Hematopoietic multipotent progenitor cell treated with erythropoietin and hydrocortisone succinate and interleukin-3 and kit ligand, for 6 days (in vitro differentiated cells): ENCODE data around the gene EIF2D.
"Not testable (repeated sequence)": the region's sequence is repeated elsewhere in the genome, so short reads cannot be mapped to it uniquely, and the experiment has no call there.

Experiments
- DNase-seq: peaks from one replicate; pipeline ENCODE4 v3.0.0-alpha.2; 2015

EIF2D gene

GRCh38 chr1:206612129-206612876 is at the start of gene EIF2D:
TSS of gene EIF2D (minus strand) at chr1:206612465. CDS start at chr1:206612342, 123 bp downstream.
- DNase-seq, result peak; percentile 97

DNA sequence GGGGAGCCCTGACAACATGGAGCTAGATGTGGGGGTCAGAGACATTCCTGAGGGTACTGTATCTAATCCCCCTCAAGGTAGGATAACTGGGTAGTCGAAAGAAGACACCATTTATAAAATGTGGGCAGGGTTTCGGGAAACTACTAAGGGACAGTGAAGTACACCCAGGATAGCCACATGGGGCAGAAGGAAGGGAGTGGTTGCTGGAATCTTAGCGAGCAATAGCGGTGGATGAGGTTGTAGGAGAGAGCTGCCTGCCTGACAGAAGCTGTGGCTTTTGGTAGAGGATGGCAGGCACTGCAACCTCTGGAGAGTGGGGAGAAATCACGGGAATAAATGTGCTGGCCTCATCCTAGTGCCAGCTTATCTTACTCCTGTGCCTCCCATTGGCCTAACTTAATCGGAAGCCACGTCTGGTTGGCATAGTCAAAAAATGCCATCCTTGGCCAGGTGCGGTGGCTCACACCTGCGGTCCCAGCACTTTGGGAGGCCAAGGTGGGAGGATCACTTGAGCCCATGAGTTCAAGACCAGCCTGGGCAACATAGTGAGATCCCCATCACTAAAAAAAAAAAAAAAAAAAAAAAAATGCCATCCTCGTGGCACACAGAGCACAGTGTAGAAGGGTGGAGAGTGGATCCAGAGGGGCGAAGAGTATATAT is 49.0 kb upstream of the EIF2D start:
- DNase-seq, result no peak

DNA sequence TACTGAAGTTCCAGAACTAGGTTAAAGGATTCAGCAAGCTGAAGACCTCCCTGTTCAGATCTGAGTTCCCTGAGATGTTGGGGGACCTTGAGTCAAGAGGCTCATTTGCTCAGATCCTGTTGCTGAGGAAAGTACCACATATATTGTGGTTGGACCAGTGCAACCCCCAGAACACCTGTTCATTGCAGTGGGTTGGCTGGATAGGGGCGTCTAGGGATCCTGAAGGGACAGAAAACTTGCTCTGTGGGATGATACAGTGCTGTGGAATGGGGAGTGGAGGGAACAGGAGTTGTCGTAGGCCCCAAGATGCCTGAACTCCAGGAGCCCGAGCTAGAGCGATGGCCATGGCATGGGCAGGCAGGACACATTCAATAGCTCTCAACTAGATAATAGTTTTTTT is 47.9 kb upstream of the EIF2D start:
- DNase-seq, result peak; percentile 13

DNA sequence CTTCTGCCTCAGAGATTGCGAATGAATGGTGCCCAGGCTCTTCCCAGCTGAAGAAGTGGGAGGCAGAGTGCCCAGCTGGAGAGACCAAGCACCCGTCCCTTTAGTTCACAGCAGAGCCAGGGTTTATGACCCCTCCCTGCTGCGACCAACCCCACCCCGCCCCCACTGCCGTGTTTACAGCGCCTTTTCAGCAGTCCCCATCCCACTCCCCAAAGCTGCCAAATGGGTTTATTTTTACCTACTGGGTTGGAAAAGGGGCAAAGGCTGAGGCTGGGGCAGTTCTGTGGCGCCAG is 46.7 kb upstream of the EIF2D start:
- DNase-seq, result peak; percentile 34

GRCh38 chr1:206658264-206658980 is 46.2 kb upstream of the EIF2D start:
- DNase-seq, result peak; percentile 75

- DNase-seq, result no peak
Observed at GRCh38 chr1:206657751-206658150, 45.5 kb upstream of the EIF2D start.

DNA sequence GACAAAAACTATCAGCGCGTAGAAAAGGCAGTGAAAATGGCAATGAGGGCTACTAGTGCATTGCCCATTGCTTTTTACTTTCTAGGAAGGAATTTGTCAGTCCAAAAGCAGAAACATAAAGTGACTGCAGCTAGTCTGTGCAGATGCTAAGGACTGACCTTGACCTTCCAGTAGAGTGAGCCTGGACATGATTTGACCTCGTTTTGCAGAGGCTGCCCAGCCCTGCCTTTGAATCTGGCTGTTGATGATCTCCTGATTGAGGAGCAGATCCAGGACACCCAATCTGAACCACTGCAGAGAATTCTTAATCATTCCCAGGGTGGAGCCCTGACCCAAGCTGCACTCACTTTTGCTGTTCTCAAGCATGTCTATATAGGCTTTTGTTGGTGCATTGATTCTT is 44.7 kb upstream of the EIF2D start:
- no peak for DNase-seq

- DNase-seq, result peak; percentile 22
Observed at GRCh38 chr1:206655471-206655882, 43.2 kb upstream of the EIF2D start.

DNA sequence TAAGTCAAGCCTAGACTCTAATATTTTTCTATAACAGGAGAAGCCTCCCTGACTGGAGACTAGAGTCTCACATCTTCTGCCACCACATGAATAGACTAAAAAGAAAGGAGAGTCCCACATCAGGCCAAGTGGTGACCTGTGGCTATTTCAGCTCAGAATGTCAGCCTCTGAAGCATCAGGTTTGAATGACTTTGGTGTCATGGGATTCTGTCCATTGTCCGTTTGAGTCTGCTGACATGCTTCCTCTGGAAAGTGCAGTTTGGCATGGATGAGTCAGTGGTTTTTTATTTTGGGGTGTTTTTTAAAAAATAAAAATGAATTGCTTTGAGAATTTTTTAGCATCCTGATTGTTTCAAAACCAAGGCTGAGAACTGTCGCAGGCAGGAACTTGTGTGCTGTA is 42.6 kb upstream of the EIF2D start:
- no peak for DNase-seq

GRCh38 chr1:206653715-206654459 is 41.6 kb upstream of the EIF2D start:
- no peak for DNase-seq

GRCh38 chr1:206651958-206652890 is 40.0 kb upstream of the EIF2D start:
- DNase-seq, result peak; percentile 88

- DNase-seq, result no peak
Observed at GRCh38 chr1:206651014-206651413, 38.7 kb upstream of the EIF2D start.

DNA sequence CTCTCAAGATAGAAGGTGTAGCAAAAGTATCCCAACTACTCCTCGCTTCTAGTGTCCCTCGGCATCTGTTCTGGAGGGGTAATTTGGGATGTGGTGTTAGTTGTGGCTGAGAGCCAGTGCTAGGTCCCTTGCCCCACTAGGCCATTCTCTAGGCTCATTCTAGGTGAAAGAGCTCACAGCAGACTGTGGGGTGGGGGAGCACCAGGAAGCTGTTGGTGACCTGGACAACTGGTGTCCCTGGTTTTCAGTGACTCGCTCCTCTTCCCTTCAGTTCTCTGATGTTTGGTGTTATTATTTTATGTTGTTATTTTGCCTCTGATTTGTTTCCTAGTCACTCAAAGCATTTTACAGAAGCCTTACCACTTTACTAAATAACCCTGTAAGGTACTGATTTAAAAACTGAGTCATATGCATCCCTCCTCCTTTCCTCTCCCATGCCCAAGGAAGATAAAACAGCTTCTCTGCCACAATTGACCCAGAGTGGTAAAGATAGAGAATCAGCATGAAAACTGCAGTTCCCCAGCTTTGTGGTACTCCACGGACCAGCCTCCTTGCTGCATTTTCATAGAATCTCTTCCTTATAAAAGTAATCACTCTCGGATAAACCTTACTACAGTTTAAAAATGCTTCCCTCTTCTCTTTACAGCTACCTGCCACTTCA is 37.1 kb upstream of the EIF2D start:
- peak; percentile 64 for DNase-seq

DNA sequence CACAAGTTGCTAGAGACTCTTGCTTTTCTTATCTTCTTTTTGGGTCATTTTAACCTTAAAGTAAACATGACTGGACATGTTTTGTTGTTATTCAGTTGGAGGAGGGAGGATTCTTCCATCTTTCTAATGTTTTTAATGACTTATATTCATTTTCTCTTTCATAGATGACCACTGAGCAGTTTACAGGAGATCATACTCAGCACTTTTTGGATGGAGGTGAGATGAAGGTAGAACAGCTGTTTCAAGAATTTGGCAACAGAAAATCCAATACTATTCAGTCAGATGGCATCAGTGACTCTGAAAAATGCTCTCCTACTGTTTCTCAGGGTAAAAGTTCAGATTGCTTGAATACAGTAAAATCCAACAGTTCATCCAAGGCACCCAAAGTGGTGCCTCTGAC is 35.0 kb upstream of the EIF2D start:
- DNase-seq, result no peak

GRCh38 chr1:206646504-206646903 is 34.2 kb upstream of the EIF2D start:
- no peak for DNase-seq

- no peak for DNase-seq
Observed at GRCh38 chr1:206643118-206643698, 30.9 kb upstream of the EIF2D start.

DNA sequence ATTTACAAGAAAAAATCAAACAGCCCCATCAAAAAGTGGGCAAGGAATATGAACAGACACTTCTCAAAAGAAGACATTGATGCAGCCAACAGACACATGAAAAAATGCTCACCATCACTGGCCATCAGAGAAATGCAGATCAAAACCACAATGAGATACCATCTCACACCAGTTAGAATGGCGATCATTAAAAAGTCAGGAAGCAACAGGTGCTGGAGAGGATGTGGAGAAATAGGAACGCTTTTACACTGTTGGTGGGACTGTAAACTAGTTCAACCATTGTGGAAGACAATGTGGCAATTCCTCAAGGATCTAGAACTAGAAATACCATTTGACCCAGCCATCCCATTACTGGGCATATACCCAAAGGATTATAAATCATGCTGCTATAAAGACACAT is 29.8 kb upstream of the EIF2D start:
- not testable (repeated sequence) for DNase-seq

- no peak for DNase-seq
Observed at GRCh38 chr1:206637605-206638004, 25.3 kb upstream of the EIF2D start.

DNA sequence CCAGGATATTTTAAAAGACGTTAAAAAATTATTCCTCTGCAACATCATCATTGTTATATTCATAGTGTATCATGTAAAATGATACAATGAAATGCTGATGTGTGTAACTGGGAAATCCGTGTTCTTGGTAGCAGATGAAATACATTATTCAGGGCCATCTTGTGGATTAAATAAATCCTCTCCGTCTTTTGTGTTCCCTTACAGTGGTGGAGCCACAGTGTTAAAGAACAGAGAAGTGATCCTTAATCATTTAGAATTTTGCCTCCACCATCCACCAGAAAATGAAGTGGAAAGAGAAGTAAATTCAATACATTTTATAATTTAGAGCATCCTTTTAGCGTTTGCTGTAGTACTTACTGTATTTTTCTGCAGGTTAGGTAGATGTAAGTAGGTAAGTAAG is 24.4 kb upstream of the EIF2D start:
- DNase-seq, result no peak

DNA sequence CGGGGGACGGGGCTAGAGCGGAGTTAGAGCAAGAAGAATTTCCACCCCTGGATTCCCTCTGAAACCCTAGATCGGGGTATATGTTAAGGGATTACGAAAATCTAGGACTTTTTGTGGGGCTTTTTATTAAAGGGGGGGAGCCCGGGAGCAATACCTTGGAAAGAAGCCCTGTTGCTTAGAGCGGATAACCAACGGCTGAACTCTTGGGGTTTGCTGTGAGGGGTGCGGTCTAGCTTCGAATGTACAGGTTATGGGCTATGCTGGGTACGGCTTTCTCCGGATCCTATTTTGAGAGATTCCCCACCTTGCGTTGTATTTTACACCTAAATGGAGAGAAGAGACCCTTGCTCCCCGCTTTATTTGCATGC is 23.7 kb upstream of the EIF2D start:
- DNase-seq, result peak; percentile 60
